Measurements from ENCODE around the gene SARS1. TPM values are rescaled to one million over a fixed set of nuclear protein-coding genes. Genes with fewer than 3 reads are reported as not detected.

SARS1 gene
- total and polyA plus RNA-seq, 2 of the 8 experiments (the other 6 are each of a cell fraction or from before 2014, with no cell fraction given) = 83.1 to 146 TPM

GRCh38 chr1:109282952-109283747, 69.4 kb downstream of the SARS1 start, which contains the start of gene PSRC1 (continued):
- TF ChIP-seq MAX (IDR thresholded peaks at IDR 0.05) = peak; percentile 69; the same call in 1 of the 2 replicates
- no peak for TF ChIP-seq CTBP2 (IDR thresholded peaks at IDR 0.05; ENCODE audit: borderline replicate concordance, insufficient read depth, insufficient read length, low read length)
- no peak for TF ChIP-seq NANOG (IDR thresholded peaks at IDR 0.05; ENCODE audit: insufficient read depth, low read depth, low read length, poor library complexity, severe bottlenecking)
- TF ChIP-seq TCF12 (IDR thresholded peaks at IDR 0.05; ENCODE audit: low read depth, low read length) = no peak
- no peak for TF ChIP-seq SIRT6 (IDR thresholded peaks at IDR 0.05; ENCODE audit: low read length)
- TF ChIP-seq BCL11A (IDR thresholded peaks at IDR 0.05; ENCODE audit: low read depth in 2 of 2, low read length in 2 of 2) = no peak
- no peak for TF ChIP-seq RAD21 (IDR thresholded peaks at IDR 0.05 in 1 of 2, conservative IDR thresholded peaks at IDR 0.05 in 1 of 2; ENCODE audit: low read depth in 2 of 2, low read length in 2 of 2)
